Measurements from ENCODE around the gene MAP2K5.
"Not testable (repeated sequence)": the region's sequence is repeated elsewhere in the genome, so short reads cannot be mapped to it uniquely, and the experiment has no call there.

The MAP2K5 gene

DNA sequence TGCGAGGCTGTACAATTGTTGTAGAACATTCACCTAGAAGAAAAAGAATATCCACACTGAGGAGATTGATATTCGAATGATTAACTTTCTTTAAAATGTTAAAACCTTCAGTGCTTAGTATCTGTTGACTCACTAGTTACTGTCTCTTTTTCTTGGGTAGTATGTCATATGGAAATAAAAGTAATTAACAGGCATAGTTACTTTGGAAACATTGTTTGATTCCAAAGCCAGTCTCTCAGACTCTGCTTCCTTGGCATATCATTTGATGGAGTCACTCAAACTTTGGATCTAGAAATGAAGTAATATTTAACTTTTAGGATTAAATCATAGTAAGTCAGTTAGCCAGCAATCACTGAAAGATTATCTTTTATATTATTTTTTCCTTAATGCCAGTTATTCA lies 63.4 kb downstream of the MAP2K5 start:
- ATAC-seq = no peak

DNA sequence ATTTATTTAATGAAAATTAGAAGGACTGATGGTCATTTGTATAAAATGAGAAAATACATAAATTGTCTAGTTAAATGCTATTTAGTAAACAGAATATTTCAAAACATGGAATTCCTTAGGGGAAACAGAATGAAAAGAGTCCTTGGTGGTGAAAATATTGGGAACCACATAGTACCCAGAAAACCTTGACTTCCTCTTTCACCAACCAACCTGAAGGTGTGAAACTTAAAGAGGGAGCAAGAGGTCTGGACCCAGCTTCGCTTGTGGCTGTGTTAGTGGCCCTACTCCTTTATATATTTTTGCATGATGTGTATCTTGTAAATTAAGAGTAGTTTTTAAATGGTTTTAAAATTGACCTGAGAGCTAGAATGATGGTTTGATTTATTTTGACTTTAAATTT lies 64.2 kb downstream of the MAP2K5 start:
- ATAC-seq = no peak

DNA sequence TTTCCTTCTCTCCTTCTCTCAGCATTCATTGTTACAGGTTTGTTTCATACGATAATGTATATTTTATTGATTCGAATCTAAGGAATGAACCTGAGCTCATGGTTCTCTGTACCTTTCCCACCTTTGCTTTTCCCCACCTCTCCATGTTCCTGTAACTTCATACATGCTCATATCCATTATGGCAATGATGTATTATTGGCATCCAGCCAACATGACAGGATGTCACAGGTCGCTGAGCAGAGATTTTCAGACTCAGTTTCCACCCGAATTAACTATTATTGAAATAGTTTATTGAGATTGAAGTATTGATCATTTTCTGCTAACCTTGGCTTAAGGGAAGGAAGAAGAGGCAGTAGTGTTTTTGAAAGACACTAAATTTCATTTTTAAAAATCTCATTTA lies 64.8 kb downstream of the MAP2K5 start:
- ATAC-seq = no peak

DNA sequence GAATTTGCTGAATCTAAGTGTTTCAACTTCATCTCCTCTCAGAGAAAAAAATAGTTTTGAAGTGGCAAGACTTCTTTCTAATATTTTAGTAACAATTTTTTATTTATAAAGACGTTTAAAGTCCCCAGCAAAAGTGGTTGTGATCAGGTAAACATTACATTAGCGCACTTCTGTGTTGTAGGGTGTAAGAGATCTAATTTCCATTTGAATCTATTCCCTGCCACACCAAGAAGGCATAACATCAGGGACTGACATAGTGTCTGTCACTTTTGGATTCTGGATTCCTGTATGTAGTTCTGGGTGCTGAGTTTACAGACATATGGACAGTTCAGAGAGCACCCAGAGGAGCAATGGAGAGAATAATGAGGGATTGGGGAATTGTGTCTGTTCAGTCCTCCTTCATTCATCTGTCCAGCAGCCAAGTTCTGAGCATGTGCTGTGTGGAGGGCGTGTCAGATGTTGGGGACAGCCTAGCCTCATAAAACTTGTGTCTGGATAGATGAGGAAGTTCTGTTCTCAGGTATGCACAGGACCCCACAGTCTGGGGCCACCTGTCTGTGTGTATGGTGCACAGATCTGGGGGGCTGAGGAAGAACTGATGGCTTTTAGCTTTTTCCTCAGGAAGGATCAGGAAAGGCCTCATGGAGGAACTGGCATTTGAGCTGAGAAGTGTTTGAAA lies 65.6 kb downstream of the MAP2K5 start:
- no peak for ATAC-seq

- ATAC-seq = no peak
These were observed 66.1 kb downstream of the MAP2K5 start for GRCh38 chr15:67608638-67608959.

GRCh38 chr15:67611370-67612369 lies 69.2 kb downstream of the MAP2K5 start:
- no peak for ATAC-seq

DNA sequence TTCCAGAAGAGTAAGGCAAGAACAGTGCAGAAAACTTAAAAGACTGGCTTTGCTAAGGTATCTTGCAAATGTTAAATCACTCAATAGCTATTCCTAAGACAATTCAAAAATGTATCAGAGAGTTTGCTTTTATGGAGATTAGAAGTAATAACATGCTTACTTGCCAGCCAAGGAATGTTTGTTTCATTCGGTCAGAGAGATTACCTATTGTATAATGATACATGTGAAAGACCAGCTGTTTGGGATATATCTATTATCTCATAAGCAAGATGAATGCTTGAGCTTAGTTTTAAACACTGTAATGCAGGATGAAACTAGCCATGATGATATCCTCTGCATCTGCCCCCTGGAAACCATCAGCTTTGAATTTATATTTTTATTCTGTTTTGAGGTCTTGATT lies 70.7 kb downstream of the MAP2K5 start:
- ATAC-seq = no peak

- ATAC-seq = no peak
These were observed 71.2 kb downstream of the MAP2K5 start for GRCh38 chr15:67613708-67614107.

DNA sequence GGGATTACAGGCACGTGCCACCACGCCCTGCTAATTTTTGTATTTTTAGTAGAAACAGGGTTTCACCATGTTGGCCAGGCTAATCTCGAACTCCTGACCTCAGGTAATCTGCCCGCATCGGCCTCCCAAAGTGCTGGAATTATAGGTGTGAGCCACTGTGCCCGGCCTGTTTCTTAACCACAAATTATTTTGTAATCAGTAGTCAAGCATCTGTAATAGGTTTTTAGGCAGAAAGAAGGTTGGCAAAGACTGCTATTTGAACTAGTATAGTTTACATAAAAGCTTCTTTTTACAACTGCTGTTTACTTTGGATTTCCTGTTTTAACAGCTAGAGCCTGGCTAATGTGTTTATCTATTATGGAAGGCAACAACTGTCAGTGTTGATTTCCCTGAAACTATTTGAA lies 72.6 kb downstream of the MAP2K5 start:
- ATAC-seq = not testable (repeated sequence)

DNA sequence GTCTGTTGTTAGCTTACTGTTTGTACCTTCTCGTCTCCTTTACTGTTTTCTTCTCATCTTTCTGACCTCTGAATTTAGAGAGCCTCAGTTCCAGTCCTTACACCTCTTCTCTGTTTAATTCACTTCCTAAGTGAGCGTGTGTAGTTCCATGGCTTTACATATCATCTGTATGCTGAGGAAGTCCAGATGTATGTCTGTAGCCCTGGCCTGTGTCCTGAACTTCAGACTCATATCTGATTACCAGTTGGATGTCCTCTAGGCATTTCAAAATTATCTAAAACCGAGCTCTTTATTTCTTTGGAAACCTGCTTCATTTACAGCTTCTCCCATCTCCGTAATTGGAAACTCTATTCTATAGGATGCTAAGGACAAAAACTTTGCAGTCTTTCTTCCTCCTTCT lies 75.8 kb downstream of the MAP2K5 start:
- no peak for ATAC-seq

- no peak for ATAC-seq
These were observed 79.6 kb downstream of the MAP2K5 start for GRCh38 chr15:67622110-67622509.

GRCh38 chr15:67632261-67632660 lies 89.8 kb downstream of the MAP2K5 start:
- no peak for ATAC-seq

- ATAC-seq = not testable (repeated sequence)
These were observed 93.4 kb downstream of the MAP2K5 start for GRCh38 chr15:67635950-67636349.

GRCh38 chr15:67639591-67639990 lies 97.1 kb downstream of the MAP2K5 start:
- ATAC-seq = no peak

DNA sequence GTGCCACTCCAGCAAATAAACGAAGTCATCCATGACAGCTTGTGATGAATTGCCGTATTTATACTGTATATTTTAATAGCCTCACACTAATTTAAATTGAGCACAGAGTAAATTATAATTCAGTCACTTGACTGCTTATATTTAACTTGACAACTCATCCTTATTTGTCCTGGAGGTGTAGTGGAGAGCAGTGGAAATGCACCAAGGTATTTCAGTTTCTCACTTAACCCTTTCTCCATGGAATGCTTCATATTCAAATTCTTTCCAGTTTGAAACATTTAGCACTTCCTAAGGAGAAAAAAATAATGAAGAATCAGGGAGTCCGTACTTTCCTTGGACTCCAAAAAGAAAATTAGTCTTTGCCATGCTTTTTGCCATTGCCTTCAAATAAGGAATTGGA lies 99.0 kb downstream of the MAP2K5 start:
- no peak for ATAC-seq

DNA sequence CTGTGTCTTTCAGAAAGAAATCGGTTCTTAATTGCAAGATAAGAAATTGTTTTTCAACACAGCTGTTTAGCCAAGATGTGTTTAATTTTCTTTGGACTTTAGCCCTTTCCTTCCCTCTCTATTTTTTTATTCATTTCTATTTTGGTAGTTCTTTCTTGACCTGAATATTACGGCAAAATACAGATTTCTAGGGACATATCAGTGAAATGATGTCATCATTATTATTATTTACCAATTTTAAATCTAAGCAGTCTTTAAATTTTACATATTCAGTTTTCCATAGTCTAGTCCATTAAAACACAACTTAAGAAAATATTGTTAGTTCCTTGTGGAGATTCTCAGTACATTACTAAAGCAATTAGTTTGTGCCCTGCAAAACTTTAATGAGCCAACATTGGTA lies 104.3 kb downstream of the MAP2K5 start:
- ATAC-seq = no peak

DNA sequence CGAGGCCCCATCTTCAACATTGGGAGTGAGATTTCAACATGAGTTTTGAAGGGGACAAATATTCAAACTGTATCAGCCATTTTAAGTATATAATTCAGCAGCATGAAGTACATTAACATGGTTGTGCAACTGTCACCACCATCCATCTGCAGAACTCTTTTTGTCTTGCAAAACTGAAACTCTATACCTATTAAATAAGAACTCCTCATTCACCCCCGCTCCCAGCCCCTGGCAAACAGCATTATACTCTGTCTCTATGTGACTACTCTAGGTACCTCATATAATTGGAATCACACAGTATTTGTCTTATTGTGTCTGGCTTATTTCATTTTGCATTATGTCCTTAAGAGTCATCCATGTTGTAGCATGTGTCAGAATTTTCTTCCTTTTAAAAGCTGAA lies 110.1 kb downstream of the MAP2K5 start:
- no peak for ATAC-seq

DNA sequence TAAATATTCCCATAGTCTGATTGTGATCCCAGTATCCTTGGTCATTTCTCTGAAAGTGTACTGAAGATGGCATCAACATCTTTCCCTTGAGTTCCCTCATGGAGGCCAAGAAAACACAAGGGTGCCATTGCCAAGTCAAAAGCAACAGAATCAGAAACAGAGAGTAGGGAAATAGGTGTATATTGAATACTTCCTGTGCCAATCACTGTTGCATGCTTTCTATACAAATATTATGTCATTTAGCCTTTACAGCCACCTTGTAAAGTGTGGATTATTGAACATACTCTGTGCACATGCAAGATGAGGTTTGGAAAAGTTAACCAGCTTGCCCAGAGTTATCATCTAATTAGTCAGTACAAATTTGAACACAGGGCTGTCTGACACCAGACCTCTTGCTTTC lies 117.9 kb downstream of the MAP2K5 start:
- ATAC-seq = no peak

GRCh38 chr15:67660874-67661606 lies 118.5 kb downstream of the MAP2K5 start:
- ATAC-seq = no peak

- no peak for ATAC-seq
These were observed 128.3 kb downstream of the MAP2K5 start for GRCh38 chr15:67670647-67671305.

- ATAC-seq = not testable (repeated sequence)
These were observed 130.3 kb downstream of the MAP2K5 start for GRCh38 chr15:67672834-67673233.

GRCh38 chr15:67674983-67675382 lies 132.5 kb downstream of the MAP2K5 start:
- ATAC-seq = no peak

- ATAC-seq = no peak
These were observed 135.6 kb downstream of the MAP2K5 start for GRCh38 chr15:67678089-67678488.
